SK-N-SH treated with all-trans-retinoic acid at 6 μM for 48 hours (cell line): Measurements from ENCODE around the gene STEAP1B.

Experiments
- TCF4 ChIP-seq: fragments of 250-450 bp; sonication (Bioruptor Pico); IDR thresholded peaks from 2 replicates; pipeline ENCODE4 v1.8.0; 2021; ENCODE audit warnings: mild to moderate bottlenecking, moderate library complexity, borderline replicate concordance
- TF ChIP-seq, protein P1 (sequence below): fragments of 250-450 bp; sonication (Bioruptor Pico); IDR thresholded peaks from 2 replicates; pipeline ENCODE4 v1.5.1; 2020; ENCODE audit warnings: low read depth, mild to moderate bottlenecking, moderate library complexity

- no peak for TF ChIP-seq TCF4 (CRISPR knock-in tag)
- TF ChIP-seq, protein P1, sequence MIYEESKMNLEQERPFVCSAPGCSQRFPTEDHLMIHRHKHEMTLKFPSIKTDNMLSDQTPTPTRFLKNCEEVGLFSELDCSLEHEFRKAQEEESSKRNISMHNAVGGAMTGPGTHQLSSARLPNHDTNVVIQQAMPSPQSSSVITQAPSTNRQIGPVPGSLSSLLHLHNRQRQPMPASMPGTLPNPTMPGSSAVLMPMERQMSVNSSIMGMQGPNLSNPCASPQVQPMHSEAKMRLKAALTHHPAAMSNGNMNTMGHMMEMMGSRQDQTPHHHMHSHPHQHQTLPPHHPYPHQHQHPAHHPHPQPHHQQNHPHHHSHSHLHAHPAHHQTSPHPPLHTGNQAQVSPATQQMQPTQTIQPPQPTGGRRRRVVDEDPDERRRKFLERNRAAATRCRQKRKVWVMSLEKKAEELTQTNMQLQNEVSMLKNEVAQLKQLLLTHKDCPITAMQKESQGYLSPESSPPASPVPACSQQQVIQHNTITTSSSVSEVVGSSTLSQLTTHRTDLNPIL (CRISPR knock-in tag) = no peak
Measured at GRCh38 chr7:22499044-22499443, 944 bp downstream of the STEAP1B start.
